ENCODE results near the gene STOX2.

STOX2 gene, protein sequence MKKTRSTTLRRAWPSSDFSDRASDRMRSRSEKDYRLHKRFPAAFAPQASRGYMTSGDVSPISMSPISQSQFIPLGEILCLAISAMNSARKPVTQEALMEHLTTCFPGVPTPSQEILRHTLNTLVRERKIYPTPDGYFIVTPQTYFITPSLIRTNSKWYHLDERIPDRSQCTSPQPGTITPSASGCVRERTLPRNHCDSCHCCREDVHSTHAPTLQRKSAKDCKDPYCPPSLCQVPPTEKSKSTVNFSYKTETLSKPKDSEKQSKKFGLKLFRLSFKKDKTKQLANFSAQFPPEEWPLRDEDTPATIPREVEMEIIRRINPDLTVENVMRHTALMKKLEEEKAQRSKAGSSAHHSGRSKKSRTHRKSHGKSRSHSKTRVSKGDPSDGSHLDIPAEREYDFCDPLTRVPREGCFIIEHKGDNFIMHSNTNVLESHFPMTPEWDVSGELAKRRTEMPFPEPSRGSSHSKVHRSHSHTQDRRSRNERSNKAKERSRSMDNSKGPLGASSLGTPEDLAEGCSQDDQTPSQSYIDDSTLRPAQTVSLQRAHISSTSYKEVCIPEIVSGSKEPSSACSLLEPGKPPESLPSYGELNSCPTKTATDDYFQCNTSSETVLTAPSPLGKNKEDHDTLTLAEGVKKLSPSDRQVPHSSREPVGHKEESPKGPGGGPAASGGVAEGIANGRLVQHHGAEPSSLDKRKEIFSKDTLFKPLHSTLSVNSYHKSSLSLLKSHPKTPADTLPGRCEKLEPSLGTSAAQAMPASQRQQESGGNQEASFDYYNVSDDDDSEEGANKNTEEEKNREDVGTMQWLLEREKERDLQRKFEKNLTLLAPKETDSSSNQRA (N-terminal part only)

DNA sequence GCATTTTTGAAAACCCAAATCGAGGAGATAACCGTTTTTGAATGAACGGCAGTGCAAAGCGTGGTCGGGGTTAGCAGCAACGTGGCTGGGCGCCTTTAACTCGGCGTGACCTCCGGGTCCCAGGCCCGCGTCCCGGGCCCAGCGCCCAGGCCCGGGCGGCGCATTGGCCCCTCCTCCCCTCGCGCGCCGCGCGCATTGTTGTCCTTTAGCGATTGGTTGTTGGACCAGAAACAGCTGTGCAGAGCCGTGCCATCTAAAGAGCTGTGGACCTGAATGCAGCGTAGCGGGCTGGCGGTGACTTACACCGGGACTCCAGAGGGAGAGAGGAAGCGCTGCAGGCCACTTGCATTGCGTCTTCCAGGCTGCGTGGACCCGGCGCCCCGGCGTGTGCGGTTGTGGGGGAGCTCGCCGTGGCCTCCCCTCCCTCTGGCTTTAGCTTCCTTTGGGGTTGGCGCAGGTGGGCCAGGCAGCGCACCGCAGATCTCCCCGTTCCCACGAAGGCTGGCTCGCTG lies at the start of gene STOX2:
Gene STOX2, plus strand, starts transcription at position 227 of the 512 bp plus-strand sequence. CDS start 1,484 bp downstream, outside the sequence.
- H3K4me1 Mint-ChIP-seq, result no peaks in the 10 kb centered on the region
- no peaks in the 10 kb centered on the region for H3K9me3 Mint-ChIP-seq
- no peak for DNase-seq (ENCODE audit: low spot score in 2 of 2)
- H3K27me3 Mint-ChIP-seq, result peaks cover 40% of the 10 kb centered on the region
- ATAC-seq (replicated peaks; ENCODE audit: extremely low read depth, poor library complexity, severe bottlenecking), result no peak
- peaks cover 3% of the 10 kb centered on the region for H3K36me3 Mint-ChIP-seq (ENCODE audit: insufficient read depth)
- no peak within 1 kb of the TSS for H3K27ac Mint-ChIP-seq (ENCODE audit: low read depth)
- no peak within 1 kb of the TSS for H3K4me3 Mint-ChIP-seq

DNA sequence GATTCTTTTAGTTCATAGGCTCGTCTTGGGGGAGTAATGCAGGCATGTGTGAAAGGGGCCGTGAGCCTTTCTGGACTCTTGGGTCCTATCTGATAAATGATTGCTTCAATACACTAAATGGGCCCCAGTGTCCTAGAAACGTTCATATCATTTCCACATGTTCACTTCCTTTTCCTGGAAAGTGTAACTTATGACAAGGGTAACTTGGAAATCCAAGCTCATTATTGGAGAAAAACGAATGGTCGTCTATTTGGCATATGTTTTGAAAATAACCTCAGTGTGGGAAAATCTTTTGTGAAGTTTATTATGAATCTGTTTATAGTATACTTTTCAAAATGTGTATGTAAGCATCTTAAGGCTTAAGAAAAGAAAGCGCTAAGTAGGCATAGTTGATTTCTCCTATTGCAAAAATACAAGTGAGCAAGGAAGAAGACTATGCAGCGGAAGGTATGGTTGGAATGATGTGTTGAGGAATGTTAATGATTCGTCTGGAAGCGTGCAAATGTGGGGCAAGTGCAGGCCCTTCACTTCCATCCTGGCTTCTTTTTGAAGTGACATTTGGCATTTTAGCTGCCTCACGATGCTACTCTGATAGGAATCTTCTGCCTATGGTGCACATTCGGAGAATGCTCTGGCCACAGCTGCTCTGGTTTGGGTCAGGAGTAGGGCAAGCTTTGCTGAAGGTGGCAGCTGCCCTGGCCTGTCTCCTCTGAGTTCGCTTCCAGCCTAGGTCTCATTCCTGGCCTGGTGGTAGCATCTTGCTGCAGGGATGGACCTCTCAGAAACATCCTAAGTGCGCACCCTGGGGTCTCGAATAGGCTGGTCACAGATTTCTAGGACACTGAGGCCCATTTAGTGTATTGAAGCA lies 49.5 kb upstream of the STOX2 start:
- DNase-seq (ENCODE audit: low spot score in 2 of 2) (no peak), ATAC-seq (replicated peaks; ENCODE audit: extremely low read depth, poor library complexity, severe bottlenecking) (no peak)
- Mint-ChIP-seq H3K27ac (ENCODE audit: low read depth) (no peak overlapping the region), H3K36me3 (ENCODE audit: insufficient read depth) (no peaks in the 10 kb centered on the region), H3K9me3 (peaks cover 8% of the 10 kb centered on the region), H3K4me1 (no peaks in the 10 kb centered on the region), H3K27me3 (peaks cover 47% of the 10 kb centered on the region), H3K4me3 (no peak overlapping the region)

DNA sequence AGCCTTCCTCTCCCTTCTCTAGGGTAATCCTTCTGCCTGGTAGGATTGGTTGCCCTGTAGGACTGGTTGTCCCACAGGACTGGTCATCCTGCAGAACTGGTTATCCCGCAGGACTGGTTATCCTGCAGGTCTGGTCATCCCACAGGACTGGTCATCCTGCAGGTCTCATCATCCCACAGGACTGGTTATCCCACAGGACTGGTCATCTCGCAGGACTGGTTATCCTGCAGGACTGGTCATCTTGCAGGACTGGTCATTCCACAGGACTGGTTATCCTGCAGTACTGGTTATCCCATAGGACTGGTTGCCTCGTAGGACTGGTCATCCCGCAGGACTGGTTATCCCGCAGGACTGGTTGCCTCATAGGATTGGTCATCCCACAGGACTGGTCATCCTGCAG lies 48.1 kb upstream of the STOX2 start:
- no peaks in the 10 kb centered on the region for H3K4me1 Mint-ChIP-seq
- H3K27ac Mint-ChIP-seq (ENCODE audit: low read depth), result no peak overlapping the region
- ATAC-seq (replicated peaks; ENCODE audit: extremely low read depth, poor library complexity, severe bottlenecking) (no peak), DNase-seq (ENCODE audit: low spot score in 2 of 2) (no peak)
- no peaks in the 10 kb centered on the region for H3K9me3 Mint-ChIP-seq
- no peaks in the 10 kb centered on the region for H3K36me3 Mint-ChIP-seq (ENCODE audit: insufficient read depth)
- no peak overlapping the region for H3K4me3 Mint-ChIP-seq
- peaks cover 50% of the 10 kb centered on the region for H3K27me3 Mint-ChIP-seq

DNA sequence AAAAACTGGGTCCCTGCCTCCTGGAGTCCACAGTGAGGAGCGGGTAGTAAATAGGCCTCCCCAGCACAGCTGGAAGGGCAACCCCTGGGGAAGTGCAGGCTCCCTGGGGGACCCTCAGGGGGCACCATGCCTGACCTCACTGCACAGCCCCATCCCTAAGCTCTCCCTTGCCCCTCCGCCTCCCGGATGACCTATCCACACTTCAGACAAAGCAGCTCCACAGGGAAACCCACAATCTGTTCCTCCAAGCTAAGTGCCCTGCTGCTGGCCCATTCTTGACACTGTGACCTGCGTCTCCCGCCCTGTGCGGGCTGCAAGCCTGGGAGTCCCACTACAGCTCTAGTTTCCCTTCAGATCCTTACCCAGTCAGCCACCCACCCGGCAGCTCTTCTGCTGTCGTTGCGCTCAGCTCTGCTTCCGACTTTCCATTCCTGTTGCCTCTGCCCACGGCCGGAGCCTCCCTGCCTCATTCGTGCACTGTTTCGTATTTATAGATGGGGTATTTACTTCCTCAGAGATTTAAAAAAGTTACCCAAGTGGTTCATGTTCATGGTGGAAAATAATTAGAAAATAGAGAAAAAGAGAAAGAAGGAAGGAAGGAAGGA lies 47.0 kb upstream of the STOX2 start:
- no peak overlapping the region for H3K4me3 Mint-ChIP-seq
- no peaks in the 10 kb centered on the region for H3K36me3 Mint-ChIP-seq (ENCODE audit: insufficient read depth)
- DNase-seq (ENCODE audit: low spot score in 2 of 2), result no peak
- ATAC-seq (replicated peaks; ENCODE audit: extremely low read depth, poor library complexity, severe bottlenecking), result no peak
- H3K9me3 Mint-ChIP-seq, result no peaks in the 10 kb centered on the region
- no peak overlapping the region for H3K27ac Mint-ChIP-seq (ENCODE audit: low read depth)
- no peaks in the 10 kb centered on the region for H3K4me1 Mint-ChIP-seq
- peaks cover 58% of the 10 kb centered on the region for H3K27me3 Mint-ChIP-seq

DNA sequence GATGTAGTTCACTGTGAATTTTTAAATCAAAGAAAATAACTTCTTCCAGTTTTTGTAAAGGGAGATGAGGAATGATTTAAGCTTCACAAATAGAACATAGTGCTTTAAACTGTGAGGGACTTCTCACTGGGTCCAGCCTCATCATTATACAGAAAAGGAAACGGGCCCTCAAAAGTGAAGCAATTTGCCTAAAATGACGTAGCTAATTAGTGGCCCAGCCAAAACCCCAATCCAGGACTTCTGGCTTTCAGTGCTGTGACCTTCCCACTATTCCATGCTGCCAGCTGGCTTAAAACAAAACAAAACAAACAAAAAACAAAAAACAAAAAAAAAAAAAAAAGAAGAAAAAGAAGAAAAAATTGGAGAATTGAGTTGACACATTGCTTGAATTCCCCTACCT lies 45.0 kb upstream of the STOX2 start:
- Mint-ChIP-seq H3K27me3 (peaks cover 65% of the 10 kb centered on the region), H3K9me3 (no peaks in the 10 kb centered on the region), H3K36me3 (ENCODE audit: insufficient read depth) (no peaks in the 10 kb centered on the region), H3K4me3 (no peak overlapping the region), H3K27ac (ENCODE audit: low read depth) (no peak overlapping the region), H3K4me1 (no peaks in the 10 kb centered on the region)
- ATAC-seq (replicated peaks; ENCODE audit: extremely low read depth, poor library complexity, severe bottlenecking), result no peak
- DNase-seq (ENCODE audit: low spot score in 2 of 2), result no peak

DNA sequence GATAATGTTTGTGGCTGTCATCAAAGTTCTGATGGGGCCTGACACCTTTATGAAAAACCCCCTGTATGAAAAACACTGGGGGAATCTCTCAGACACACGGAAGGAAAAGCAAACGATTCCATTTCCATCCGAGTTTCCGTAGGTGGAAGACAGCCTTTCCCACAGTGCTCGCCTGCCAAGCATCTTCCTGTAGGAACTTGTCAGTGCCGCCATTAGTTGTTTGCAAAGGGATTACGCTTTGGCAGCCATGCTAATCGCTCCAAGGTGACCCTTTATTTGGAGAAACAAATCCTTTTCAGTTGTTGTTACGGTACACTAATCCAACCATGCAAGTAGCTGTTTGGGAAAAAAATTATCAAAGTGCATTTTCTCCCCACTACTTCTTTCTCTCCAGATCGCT lies 44.4 kb upstream of the STOX2 start:
- ATAC-seq (replicated peaks; ENCODE audit: extremely low read depth, poor library complexity, severe bottlenecking), result no peak
- H3K27ac Mint-ChIP-seq (ENCODE audit: low read depth), result no peak overlapping the region
- DNase-seq (ENCODE audit: low spot score in 2 of 2), result no peak
- no peaks in the 10 kb centered on the region for H3K4me1 Mint-ChIP-seq
- peaks cover 65% of the 10 kb centered on the region for H3K27me3 Mint-ChIP-seq
- H3K9me3 Mint-ChIP-seq, result no peaks in the 10 kb centered on the region
- no peak overlapping the region for H3K4me3 Mint-ChIP-seq
- H3K36me3 Mint-ChIP-seq (ENCODE audit: insufficient read depth), result no peaks in the 10 kb centered on the region

DNA sequence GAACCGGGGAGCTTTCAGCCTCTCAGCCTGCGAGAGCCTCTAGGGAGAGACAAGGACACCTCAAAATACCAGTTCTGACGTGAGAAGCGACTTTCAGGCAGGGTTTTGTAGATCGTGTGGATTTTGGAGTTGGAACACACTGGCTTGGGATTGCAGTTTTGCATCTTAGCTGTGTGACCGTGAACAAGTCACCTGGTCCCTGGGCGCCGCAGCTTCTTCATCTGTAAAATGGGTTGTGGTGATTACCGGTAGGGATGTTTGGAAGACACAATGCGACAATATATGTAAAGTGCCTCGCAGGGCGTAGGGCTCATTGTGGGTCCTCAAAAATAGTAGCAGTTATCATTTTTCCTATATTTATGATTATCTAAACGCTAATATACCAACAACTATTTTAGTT lies 43.7 kb upstream of the STOX2 start:
- no peak for DNase-seq (ENCODE audit: low spot score in 2 of 2)
- Mint-ChIP-seq H3K27ac (ENCODE audit: low read depth) (no peak overlapping the region), H3K9me3 (no peaks in the 10 kb centered on the region), H3K27me3 (peaks cover 65% of the 10 kb centered on the region), H3K4me1 (no peaks in the 10 kb centered on the region), H3K4me3 (no peak overlapping the region), H3K36me3 (ENCODE audit: insufficient read depth) (no peaks in the 10 kb centered on the region)
- no peak for ATAC-seq (replicated peaks; ENCODE audit: extremely low read depth, poor library complexity, severe bottlenecking)

DNA sequence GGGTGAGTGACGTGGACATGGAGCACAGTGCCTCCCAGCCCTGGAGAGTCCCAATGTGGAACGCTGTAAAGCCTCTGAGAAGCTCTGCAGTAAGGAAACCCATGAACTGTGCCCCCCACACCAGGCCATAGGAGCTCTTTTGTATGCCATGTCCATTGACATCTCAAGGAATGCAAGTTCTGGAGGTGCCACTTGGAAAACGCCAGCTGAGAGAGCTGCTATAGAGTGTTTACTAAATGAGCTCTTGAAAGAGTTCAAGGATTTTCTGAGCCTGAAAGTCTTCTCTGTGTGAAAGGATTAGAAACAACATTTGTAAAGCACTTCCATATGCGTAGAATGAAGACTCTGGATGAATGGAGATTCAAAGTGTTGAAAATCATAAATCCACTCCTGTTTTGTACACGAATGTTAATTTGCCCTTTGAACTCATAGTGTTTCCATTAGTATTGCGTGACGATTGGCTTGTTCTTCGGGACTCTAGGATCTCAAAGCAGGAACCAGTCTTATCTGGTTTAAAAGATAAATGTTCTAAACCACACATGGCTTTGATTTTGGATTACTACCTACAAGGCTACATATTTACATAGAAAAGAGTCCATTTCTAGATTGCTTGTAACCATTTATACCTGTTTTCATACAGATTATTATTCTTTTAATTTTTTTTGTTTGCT lies 41.8 kb upstream of the STOX2 start:
- H3K36me3 Mint-ChIP-seq (ENCODE audit: insufficient read depth), result no peaks in the 10 kb centered on the region
- no peaks in the 10 kb centered on the region for H3K9me3 Mint-ChIP-seq
- ATAC-seq (replicated peaks; ENCODE audit: extremely low read depth, poor library complexity, severe bottlenecking), result no peak
- H3K27ac Mint-ChIP-seq (ENCODE audit: low read depth), result no peak overlapping the region
- DNase-seq (ENCODE audit: low spot score in 2 of 2), result no peak
- H3K4me1 Mint-ChIP-seq, result no peaks in the 10 kb centered on the region
- peaks cover 64% of the 10 kb centered on the region for H3K27me3 Mint-ChIP-seq
- H3K4me3 Mint-ChIP-seq, result no peak overlapping the region

DNA sequence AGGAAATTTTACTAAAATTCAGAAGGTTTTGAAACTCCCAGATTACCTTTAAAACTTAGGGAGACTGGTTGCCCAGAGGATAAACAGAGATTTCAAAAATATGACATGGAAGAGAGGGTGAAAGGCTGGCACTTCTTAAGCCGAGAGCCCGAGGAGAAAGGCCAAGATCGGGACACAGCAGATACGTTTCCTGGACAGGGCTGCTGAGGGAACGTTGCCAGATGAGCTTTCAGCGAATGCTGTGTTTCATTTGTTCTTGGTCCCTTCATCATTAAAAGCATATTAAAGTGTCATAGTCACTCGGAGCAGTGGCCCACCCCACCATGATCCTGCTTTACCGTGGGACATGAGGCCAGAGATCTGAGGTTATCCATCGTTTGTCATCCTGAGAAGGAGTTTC lies 37.9 kb upstream of the STOX2 start:
- no peak overlapping the region for H3K27ac Mint-ChIP-seq (ENCODE audit: low read depth)
- DNase-seq (ENCODE audit: low spot score in 2 of 2) (no peak), ATAC-seq (replicated peaks; ENCODE audit: extremely low read depth, poor library complexity, severe bottlenecking) (no peak)
- no peaks in the 10 kb centered on the region for H3K9me3 Mint-ChIP-seq
- no peak overlapping the region for H3K4me3 Mint-ChIP-seq
- H3K4me1 Mint-ChIP-seq, result no peaks in the 10 kb centered on the region
- H3K36me3 Mint-ChIP-seq (ENCODE audit: insufficient read depth), result no peaks in the 10 kb centered on the region
- peaks cover 56% of the 10 kb centered on the region for H3K27me3 Mint-ChIP-seq

DNA sequence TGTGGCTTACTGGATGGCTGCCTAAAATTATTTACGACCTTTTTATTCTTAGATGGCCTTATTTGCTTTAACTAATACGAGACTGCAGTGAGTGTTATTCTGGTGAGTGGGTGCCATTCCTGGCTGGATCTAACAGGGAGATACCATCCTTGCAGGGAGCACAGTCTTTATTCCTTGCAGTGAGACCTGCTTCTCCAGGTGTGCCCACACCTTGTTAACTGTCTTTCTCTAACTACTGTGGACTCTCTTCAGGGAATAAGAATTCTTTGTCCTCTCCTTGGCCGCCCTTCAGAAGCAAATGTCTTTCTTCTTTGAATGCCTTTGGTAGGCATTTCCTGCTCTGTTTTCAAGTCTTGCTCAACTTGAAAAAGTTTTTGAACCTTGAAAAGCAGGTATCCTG lies 34.1 kb upstream of the STOX2 start:
- H3K27me3 Mint-ChIP-seq, result peaks cover 43% of the 10 kb centered on the region
- peaks cover under 1% of the 10 kb centered on the region for H3K4me1 Mint-ChIP-seq
- DNase-seq (ENCODE audit: low spot score in 2 of 2) (no peak), ATAC-seq (replicated peaks; ENCODE audit: extremely low read depth, poor library complexity, severe bottlenecking) (no peak)
- no peak overlapping the region for H3K27ac Mint-ChIP-seq (ENCODE audit: low read depth)
- H3K36me3 Mint-ChIP-seq (ENCODE audit: insufficient read depth), result no peaks in the 10 kb centered on the region
- H3K4me3 Mint-ChIP-seq, result no peak overlapping the region
- no peaks in the 10 kb centered on the region for H3K9me3 Mint-ChIP-seq

DNA sequence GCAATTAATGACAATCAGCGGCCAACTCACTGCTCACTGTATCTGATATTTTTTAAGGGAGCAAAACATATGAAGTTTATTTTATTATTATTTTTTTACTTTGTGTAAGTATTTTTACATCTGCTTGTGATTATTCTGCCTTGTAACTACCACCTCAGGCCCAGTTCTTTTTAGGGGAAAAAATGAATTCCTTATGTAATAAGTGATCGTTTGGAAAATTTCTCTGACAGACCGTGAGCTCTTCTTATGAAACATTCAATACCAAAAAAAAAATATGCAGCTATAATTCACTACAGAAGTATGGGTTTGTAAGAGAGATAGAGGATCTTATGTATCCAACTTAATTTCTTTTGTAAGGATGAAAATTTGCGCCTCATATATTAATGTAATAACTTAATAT lies 33.5 kb upstream of the STOX2 start:
- Mint-ChIP-seq H3K27me3 (peaks cover 43% of the 10 kb centered on the region), H3K4me3 (no peak overlapping the region), H3K4me1 (peaks cover 5% of the 10 kb centered on the region), H3K27ac (ENCODE audit: low read depth) (no peak overlapping the region), H3K9me3 (no peaks in the 10 kb centered on the region), H3K36me3 (ENCODE audit: insufficient read depth) (no peaks in the 10 kb centered on the region)
- DNase-seq (ENCODE audit: low spot score in 2 of 2), result no peak
- no peak for ATAC-seq (replicated peaks; ENCODE audit: extremely low read depth, poor library complexity, severe bottlenecking)
